H1 (cell line): ENCODE results near the gene MMP21. TPM values are rescaled to one million over a fixed set of nuclear protein-coding genes. Genes with fewer than 3 reads are reported as not detected.

Experiments used
- EGR1 ChIP-seq: IDR thresholded peaks from 2 replicates; pipeline ENCODE4 v1.6.1; 2011; ENCODE audit warnings: low read depth, low read length, borderline replicate concordance
- EZH2 ChIP-seq: fragments of 200-600 bp; sonication (generic); IDR thresholded peaks from 2 replicates; pipeline ENCODE4 v1.7.1; 2012; ENCODE audit warnings: low read depth, mild to moderate bottlenecking, moderate library complexity, low read length, inconsistent platforms; ENCODE audit not compliant: severe bottlenecking
- KDM1A ChIP-seq: fragments of 200-600, 300-600 bp; sonication (generic); IDR thresholded peaks from 2 replicates; pipeline ENCODE4 v1.7.1; 2016; ENCODE audit warnings: mild to moderate bottlenecking, low read length, borderline replicate concordance
- NANOG ChIP-seq: IDR thresholded peaks from 2 replicates; pipeline ENCODE4 v1.6.1; 2011; ENCODE audit warnings: low read length, low read depth, mild to moderate bottlenecking, inconsistent platforms; ENCODE audit not compliant: insufficient read depth, poor library complexity, severe bottlenecking
- SP2 ChIP-seq: IDR thresholded peaks from 2 replicates; pipeline ENCODE4 v1.6.1; 2012; ENCODE audit warnings: mild to moderate bottlenecking, low read length, inconsistent platforms
- SP4 ChIP-seq: IDR thresholded peaks from 2 replicates; pipeline ENCODE4 v1.6.1; 2012; ENCODE audit warnings: low read length, inconsistent platforms
- TAF7 ChIP-seq: optimal IDR thresholded peaks from 2 replicates; pipeline ENCODE3; 2011; ENCODE audit warnings: low read depth, mild to moderate bottlenecking, inconsistent platforms, low read length, moderate library complexity, borderline replicate concordance
- polyA plus RNA-seq, 7 experiments: library from polyadenylated mRNA; depleted of rRNA in 3 of 7; stranded (reverse) in 5 of 7; unstranded in 2 of 7; fragments of >200 nt in 5 of 7; fragments of 200-250 nt in 2 of 7; gene quantifications; 1 replicate in 5 of 7; 2 replicates in 1 of 7; 4 replicates in 1 of 7; pipeline versions ENCODE4 v1.2.1 to v1.2.3, GENCODE V29; 2011 to 2013; ENCODE audit warnings: missing spikeins in 2 of 7, mixed read lengths in 2 of 7
- total RNA-seq: library from RNA; stranded (reverse); fragmentation: NEBNext Ultra II Directional; extraction: Animal tissue kit (Norgen Biotek cat#: 25700); gene quantifications from 2 replicates; pipeline ENCODE4 v1.2.1, GENCODE V29; 2021

MMP21 gene
- total and polyA plus RNA-seq, 2 of the 8 experiments (the other 6 are each of a cell fraction or from before 2014, with no cell fraction given) = not detected

DNA sequence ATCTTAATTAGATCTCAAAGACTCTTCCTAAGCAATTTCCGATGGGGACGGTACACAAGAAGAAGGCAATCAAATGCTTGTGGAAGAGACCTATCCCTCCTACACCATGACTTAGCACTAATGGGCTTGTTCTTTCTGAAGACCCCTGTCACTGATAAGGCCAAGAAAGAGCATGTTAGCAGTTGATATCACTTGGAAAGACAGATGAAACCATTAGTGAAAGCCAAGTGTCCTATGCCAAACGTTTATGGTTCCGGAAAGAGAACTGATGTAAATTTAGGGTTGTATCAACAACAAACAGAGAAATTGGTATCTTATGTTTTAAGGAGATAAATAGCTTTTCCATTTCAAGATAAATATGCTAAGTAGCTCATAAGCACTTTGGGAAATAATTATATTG lies 40.9 kb upstream of the MMP21 start (continued):
- TF ChIP-seq TAF7 (no peak), SP2 (no peak), KDM1A (no peak), EGR1 (no peak), EZH2 (no peak), SP4 (no peak), NANOG (no peak)
